ENCODE measurements around the gene ACTR2.
"Not testable (repeated sequence)": the region's sequence is repeated elsewhere in the genome, so short reads cannot be mapped to it uniquely, and the experiment has no call there.

Gene ACTR2

DNA sequence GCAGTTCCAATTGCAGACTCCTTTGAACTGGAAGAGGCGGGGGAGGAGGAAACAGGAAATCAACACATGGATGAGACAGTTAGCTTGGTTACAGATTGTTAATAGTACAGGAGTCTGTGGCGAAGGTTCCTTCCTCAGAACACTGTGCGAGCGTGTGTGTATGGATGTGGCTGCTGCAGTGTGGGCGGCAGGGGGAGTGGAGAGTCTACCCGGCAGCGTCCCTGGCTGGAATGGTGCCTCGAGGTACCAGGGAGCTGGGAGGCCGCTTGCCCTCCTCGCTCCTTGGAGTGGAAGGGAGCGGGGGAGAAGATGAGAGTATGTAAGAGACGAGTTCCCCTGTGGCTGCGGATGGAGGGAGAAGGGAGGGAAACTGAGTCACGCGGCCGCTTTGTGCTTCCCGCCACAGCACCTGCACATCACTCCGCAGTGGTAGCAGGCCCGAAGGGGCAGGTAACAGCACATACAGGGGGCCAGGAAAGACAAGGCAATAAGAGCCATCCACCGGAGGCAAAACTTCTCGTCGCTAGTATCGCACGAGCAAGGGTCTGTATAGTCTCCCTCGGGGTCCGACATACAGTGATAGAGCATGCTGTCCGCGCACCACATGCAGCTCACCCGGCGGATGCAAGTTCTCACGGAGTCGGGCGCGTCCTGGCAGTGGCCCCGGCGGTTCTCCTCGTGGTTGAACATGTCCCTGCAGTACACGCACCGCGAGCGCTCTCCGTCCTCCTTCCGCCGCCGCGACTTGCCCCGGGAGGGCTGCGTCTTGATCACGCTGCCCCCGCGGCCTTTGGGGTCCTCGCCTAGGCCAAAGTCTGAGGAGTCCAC, 85.7 kb downstream of the ACTR2 start:
- no peak for DNase-seq (ENCODE audit: low read depth in 2 of 2)

GRCh38 chr2:65313954-65314256, 86.3 kb downstream of the ACTR2 start:
- DNase-seq (ENCODE audit: low read depth in 2 of 2) = no peak

DNA sequence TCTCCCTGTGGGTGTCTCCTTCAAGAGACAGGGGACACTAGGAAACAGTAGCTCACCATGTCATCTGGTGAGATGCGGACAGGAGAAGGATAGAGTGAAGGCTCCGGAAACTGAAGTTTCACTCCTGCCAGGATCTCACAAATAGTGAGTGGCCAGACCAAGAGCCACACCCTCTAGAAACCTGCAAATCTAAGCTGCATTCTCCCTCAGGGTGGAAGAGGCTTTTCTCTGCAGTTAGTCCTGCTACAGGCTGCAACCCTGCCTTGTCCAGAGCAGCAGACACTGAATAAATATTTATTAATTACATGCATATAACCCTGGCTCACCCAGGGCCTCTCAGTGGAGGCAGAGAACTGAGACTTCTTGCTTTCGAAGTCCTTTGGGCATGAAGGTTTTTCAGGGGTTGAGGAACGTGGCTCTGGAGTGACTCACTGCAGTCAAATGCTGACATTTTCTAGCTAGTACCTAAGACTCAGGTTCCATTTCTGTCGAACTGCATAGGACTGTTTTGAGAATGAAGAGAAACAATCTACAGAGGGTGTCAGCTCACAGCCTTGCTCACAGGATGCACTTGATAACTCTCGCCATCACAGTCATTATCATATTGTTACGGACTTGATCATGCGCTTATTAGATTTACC, 87.3 kb downstream of the ACTR2 start:
- DNase-seq (ENCODE audit: low read depth in 2 of 2) = no peak

DNA sequence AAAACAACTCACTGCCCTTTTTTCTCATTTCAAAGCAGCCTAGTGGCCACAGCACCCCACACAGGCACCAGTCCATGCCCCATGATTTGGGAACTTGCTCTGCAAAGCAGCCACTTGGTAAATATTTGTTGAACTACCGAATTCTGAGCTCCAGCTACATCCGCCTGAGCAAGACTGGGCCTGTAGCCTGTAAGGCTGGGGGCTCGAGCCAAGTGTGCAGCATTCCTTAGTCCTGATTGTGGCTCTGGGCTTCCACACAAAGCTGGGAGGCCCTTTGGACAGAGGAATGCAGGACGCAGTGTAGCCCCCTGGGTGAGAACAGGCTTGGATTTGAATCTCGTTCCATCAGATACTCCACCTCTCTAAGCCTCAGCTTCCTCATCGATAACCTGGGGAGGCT, 88.4 kb downstream of the ACTR2 start:
- DNase-seq (ENCODE audit: low read depth in 2 of 2) = peak in 1 of 2 experiments; percentile 29

GRCh38 chr2:65317351-65317750, 89.7 kb downstream of the ACTR2 start:
- DNase-seq (ENCODE audit: low read depth in 2 of 2) = not testable (repeated sequence)

- no peak for DNase-seq (ENCODE audit: low read depth in 2 of 2)
Observed at GRCh38 chr2:65317841-65318240, 90.2 kb downstream of the ACTR2 start.

DNA sequence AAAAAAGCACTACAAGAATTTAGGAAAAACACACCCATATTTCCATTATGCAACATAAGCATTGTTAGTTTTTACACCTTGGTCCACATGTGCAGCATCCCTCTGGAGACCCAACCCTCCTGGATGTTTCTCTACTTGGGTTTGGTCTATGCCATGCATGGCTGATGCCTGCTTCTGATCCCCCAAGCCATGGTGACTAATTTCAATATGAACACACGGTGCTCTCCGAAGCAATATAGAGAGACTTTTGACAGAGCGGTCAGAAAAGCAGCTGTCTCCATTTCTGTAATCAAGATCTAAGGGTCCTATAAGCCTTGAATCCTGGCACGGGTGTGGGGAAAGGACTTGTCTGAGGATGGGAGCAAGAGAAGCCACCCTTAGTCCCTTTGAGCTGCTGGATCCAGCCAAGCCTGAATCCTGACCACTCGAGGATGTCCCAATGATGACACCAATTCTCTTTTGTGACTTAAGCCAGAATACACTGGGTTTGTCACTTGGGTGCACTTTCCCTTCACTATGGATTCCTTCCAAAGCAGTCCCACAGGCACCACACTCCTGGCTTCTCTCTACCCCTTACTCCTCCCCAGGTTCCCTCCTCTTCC, 91.5 kb downstream of the ACTR2 start:
- DNase-seq (ENCODE audit: low read depth in 2 of 2) = no peak

DNA sequence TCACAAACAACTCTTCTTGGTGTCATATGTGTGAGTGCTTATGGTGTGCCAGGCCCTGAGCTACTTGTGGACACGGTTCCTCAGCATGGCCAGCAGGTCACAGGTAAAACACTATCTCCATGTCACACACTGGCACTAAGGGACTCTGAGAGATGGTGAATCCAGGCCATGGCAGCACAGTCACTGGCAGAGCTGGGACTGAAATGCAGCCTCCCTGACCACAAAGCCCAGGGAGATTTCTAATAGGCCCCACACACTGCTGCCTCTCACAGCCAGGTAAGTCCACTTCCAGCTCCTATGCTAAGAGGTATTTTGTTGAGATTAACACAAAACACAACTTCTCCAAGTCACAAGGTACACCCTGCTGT, 92.0 kb downstream of the ACTR2 start:
- DNase-seq (ENCODE audit: low read depth in 2 of 2) = no peak

GRCh38 chr2:65320042-65320725, 92.6 kb downstream of the ACTR2 start:
- DNase-seq (ENCODE audit: low read depth in 2 of 2) = peak; percentile 80 to 84

All from fibroblast of skin of left biceps (primary cell).